Endothelial cell of umbilical vein (primary cell): ENCODE data around the gene SSBP3.

Source experiments
- EZH2 ChIP-seq: IDR thresholded peaks from 2 replicates; pipeline ENCODE4 v1.6.1; 2012; ENCODE audit warnings: borderline replicate concordance, low read depth, mild to moderate bottlenecking, moderate library complexity, low read length, inconsistent platforms; ENCODE audit not compliant: severe bottlenecking
- FOS ChIP-seq: IDR thresholded peaks from 2 replicates; pipeline ENCODE4 v1.6.1; 2011; ENCODE audit warnings: mild to moderate bottlenecking, low read length, moderate library complexity, borderline replicate concordance; ENCODE audit not compliant: insufficient read depth
- JUN ChIP-seq: IDR thresholded peaks from 2 replicates; pipeline ENCODE4 v1.6.1; 2011; ENCODE audit warnings: borderline replicate concordance, low read depth; ENCODE audit not compliant: insufficient read length, insufficient read depth
- MYC ChIP-seq: IDR thresholded peaks from one replicate; pipeline ENCODE4 v1.6.1; 2011; ENCODE audit warnings: mild to moderate bottlenecking, low read depth, low read length
- POLR2A ChIP-seq: IDR thresholded peaks from 2 replicates; pipeline ENCODE4 v1.6.1; 2012; ENCODE audit warnings: low read depth, mild to moderate bottlenecking, control low read depth, low read length
- POLR2AphosphoS5 ChIP-seq: IDR thresholded peaks from 2 replicates; pipeline ENCODE4 v1.6.1; 2012; ENCODE audit warnings: low read depth, mild to moderate bottlenecking, control low read depth, low read length, moderate library complexity; ENCODE audit not compliant: insufficient read depth
- TF ChIP-seq, protein P1 (sequence below), 2 donors: IDR thresholded peaks; 1 replicate in 1 of 2; 2 replicates in 1 of 2; pipeline ENCODE4 v1.5.1; 2011; ENCODE audit warnings: low read length in 2 of 2, mild to moderate bottlenecking in 2 of 2, moderate library complexity in 2 of 2, control low read depth in 1 of 2, inconsistent platforms in 1 of 2, low read depth in 1 of 2; ENCODE audit not compliant: insufficient read depth in 1 of 2; ENCODE audit errors: extremely low read depth in 1 of 2
- TF ChIP-seq, protein P2 (sequence below): IDR thresholded peaks from 2 replicates; pipeline ENCODE4 v1.6.1; 2011; ENCODE audit not compliant: insufficient read depth, insufficient read length

DNA sequence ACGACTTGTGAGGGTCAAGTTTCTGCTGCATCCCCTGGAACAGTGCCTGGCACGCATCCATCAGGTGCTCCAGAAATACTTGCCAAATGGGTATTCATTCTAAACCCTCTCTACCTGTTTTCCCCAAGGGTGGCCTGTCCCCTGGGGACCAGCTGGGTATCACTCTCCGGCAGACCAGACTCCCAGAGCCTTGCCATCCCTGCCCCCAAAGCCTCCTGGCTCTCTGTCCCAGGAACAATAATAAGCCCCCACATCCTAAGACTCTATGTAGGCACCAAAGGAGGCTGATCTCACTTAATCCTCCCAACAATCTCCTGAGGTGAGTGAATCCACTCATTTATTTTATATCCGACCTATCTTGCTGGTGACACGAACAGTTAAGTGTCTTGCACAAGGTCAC, 109.5 kb downstream of the SSBP3 start:
- TF ChIP-seq, protein P1, sequence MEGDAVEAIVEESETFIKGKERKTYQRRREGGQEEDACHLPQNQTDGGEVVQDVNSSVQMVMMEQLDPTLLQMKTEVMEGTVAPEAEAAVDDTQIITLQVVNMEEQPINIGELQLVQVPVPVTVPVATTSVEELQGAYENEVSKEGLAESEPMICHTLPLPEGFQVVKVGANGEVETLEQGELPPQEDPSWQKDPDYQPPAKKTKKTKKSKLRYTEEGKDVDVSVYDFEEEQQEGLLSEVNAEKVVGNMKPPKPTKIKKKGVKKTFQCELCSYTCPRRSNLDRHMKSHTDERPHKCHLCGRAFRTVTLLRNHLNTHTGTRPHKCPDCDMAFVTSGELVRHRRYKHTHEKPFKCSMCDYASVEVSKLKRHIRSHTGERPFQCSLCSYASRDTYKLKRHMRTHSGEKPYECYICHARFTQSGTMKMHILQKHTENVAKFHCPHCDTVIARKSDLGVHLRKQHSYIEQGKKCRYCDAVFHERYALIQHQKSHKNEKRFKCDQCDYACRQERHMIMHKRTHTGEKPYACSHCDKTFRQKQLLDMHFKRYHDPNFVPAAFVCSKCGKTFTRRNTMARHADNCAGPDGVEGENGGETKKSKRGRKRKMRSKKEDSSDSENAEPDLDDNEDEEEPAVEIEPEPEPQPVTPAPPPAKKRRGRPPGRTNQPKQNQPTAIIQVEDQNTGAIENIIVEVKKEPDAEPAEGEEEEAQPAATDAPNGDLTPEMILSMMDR (IDR thresholded peaks at IDR 0.05; ENCODE audit: extremely low read depth in 1 of 2, insufficient read depth in 1 of 2, low read depth in 1 of 2, low read length in 2 of 2), result no peak
- TF ChIP-seq EZH2, result no peak
- TF ChIP-seq POLR2AphosphoS5, result no peak
- no peak for TF ChIP-seq MYC
- TF ChIP-seq JUN, result no peak
- no peak for TF ChIP-seq POLR2A
- TF ChIP-seq, protein P2, sequence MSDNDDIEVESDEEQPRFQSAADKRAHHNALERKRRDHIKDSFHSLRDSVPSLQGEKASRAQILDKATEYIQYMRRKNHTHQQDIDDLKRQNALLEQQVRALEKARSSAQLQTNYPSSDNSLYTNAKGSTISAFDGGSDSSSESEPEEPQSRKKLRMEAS, result no peak
- no peak for TF ChIP-seq FOS
